Lung (tissue), 12 donors: ENCODE results near the gene HSBP1L1. TPM values are rescaled to one million over a fixed set of nuclear protein-coding genes. Genes with fewer than 3 reads are reported as not detected.
"Not testable (repeated sequence)": the region's sequence is repeated elsewhere in the genome, so short reads cannot be mapped to it uniquely, and the experiment has no call there.

Experiments used
- ATAC-seq: fragments of 200-7000 bp; cut with Tn5 transposase; one replicate; pipeline ENCODE4 v1.9.1; 2020; ENCODE audit warnings: moderate number of reproducible peaks; ENCODE audit not compliant: insufficient read depth, low FRiP score
- DNase-seq, 3 donors: peaks; one replicate each; pipeline ENCODE4 v3.0.0-alpha.2; 2013 to 2017
- H3K27ac ChIP-seq, 2 donors: one replicate each; pipeline ENCODE4 v1.5.1; 2013; ENCODE audit warnings: mild to moderate bottlenecking in 2 of 2, moderate library complexity in 2 of 2, control low read depth in 1 of 2, inconsistent platforms in 1 of 2, low read depth in 1 of 2, low read length in 1 of 2
- H3K27me3 ChIP-seq, 3 donors: one replicate each; pipeline ENCODE4 v1.5.1; 2013; ENCODE audit warnings: low read length in 2 of 3; ENCODE audit not compliant: control insufficient read depth in 3 of 3, insufficient read depth in 3 of 3
- H3K36me3 ChIP-seq, 4 donors: one replicate each; pipeline ENCODE4 v1.5.1; 2013; ENCODE audit warnings: low read length in 4 of 4, mild to moderate bottlenecking in 1 of 4, moderate library complexity in 1 of 4; ENCODE audit not compliant: control insufficient read depth in 4 of 4, insufficient read depth in 4 of 4
- H3K4me1 ChIP-seq, 5 donors: one replicate each; pipeline ENCODE4 v1.5.1; 2013; ENCODE audit warnings: low read length in 5 of 5, mild to moderate bottlenecking in 2 of 5, moderate library complexity in 1 of 5; ENCODE audit not compliant: control insufficient read depth in 5 of 5, insufficient read depth in 5 of 5
- H3K4me3 ChIP-seq: one replicate; pipeline ENCODE4 v1.5.1; 2013; ENCODE audit warnings: mild to moderate bottlenecking, control low read depth, moderate library complexity
- H3K9ac ChIP-seq, 2 donors: one replicate each; pipeline ENCODE4 v1.5.1; 2013; ENCODE audit warnings: low read length in 2 of 2, control low read depth in 1 of 2; ENCODE audit not compliant: insufficient read depth in 1 of 2
- H3K9me3 ChIP-seq, 4 donors: one replicate each; pipeline ENCODE4 v1.5.1; 2013; ENCODE audit warnings: low read length in 3 of 4, mild to moderate bottlenecking in 1 of 4, moderate library complexity in 1 of 4; ENCODE audit not compliant: control insufficient read depth in 4 of 4, insufficient read depth in 3 of 4
- WGBS, 2 donors: extraction: QIAGEN DNeasy Blood & Tissue Kit; methylation state at CpG; one replicate each; pipeline ENCODE4 v1.1.7; 2013; 5-methylcytosine and 5-hydroxymethylcytosine counted together
- polyA plus RNA-seq, 2 donors: library from polyadenylated mRNA; stranded (reverse); fragments of 200-250 nt; gene quantifications; one replicate each; pipeline ENCODE4 v1.2.1, GENCODE V29; 2013
- total RNA-seq, 2 donors: library from RNA; depleted of rRNA in 1 of 2; stranded (reverse); fragments of >200 nt in 1 of 2; gene quantifications; one replicate each; pipeline ENCODE4 v1.2.1, GENCODE V29; 2014 to 2021
- TF ChIP-seq, protein P1 (sequence below): IDR thresholded peaks from 2 replicates; pipeline ENCODE4 v1.5.1; 2012; ENCODE audit warnings: mild to moderate bottlenecking; ENCODE audit errors: control extremely low read depth, extremely low read depth
- donor health status: control.
- donor health status: control.
- donor health status: Bipolar disorder and iron deficiency.
- donor health status: healthy.
- donor health status: DM: yes; HTN: yes; CAD: no.

Gene HSBP1L1
- total and polyA plus RNA-seq, 4 donors = 23.2 to 80.9 (median 34.3) TPM

DNA sequence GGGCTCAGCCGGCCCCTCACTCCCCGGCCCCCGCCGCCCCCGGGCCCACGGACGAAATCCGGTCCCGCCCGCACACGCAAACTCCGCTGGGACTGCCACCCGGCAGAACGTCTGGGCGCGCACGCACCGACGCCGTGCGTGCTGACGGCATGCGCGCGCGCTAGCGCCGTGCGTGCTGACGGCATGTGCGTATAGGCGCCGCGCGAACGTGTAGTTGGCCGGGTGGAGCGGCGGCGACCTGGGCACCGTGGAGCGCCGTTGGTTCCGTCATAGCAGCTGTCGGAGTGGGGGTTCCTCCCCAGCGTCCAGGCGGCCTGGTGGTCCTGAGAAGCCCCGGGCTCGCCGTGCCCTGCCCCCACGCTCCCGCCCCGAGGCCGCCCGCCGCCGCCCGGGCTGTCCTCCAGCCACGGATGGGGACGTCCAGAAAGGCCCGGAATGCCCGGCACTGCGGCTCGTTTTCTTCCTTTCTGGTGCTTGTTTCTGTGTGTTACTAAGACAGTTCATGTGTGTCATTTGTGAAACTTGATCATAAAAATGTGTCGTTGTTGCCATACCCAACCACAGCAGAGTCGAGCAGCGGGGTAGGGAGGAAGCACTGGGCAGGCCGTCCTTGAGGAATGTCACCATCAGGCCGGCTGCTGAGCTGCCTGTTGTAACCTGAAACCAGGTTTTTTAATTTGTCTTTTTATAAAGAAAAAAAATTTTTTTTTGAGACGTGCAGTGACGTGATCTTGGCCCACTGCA lies 24.2 kb downstream of the HSBP1L1 start, which contains the start of gene TXNL4A:
Gene TXNL4A (minus strand): TSS at position 113 of the 744 bp plus-strand sequence. CDS start 171 bp downstream, outside the sequence.
- TF ChIP-seq, protein P1, sequence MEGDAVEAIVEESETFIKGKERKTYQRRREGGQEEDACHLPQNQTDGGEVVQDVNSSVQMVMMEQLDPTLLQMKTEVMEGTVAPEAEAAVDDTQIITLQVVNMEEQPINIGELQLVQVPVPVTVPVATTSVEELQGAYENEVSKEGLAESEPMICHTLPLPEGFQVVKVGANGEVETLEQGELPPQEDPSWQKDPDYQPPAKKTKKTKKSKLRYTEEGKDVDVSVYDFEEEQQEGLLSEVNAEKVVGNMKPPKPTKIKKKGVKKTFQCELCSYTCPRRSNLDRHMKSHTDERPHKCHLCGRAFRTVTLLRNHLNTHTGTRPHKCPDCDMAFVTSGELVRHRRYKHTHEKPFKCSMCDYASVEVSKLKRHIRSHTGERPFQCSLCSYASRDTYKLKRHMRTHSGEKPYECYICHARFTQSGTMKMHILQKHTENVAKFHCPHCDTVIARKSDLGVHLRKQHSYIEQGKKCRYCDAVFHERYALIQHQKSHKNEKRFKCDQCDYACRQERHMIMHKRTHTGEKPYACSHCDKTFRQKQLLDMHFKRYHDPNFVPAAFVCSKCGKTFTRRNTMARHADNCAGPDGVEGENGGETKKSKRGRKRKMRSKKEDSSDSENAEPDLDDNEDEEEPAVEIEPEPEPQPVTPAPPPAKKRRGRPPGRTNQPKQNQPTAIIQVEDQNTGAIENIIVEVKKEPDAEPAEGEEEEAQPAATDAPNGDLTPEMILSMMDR = no peak
- Histone ChIP-seq H3K4me3 (peak within 1 kb of the TSS; percentile 80), H3K9ac (peak within 1 kb of the TSS; percentile 88 to 92), H3K27me3 (no peaks in the 10 kb centered on the region), H3K27ac (peak within 1 kb of the TSS; percentile 90 to 97), H3K36me3 (peaks cover 2 to 5% (median 3%) of the 10 kb centered on the region in 4 donors), H3K4me1 (peaks cover 0 to 20% (median 8%) of the 10 kb centered on the region in 5 donors), H3K9me3 (no peaks in the 10 kb centered on the region)
- 0% methylated on average over 61 to 71 of the region's 71 CpGs for WGBS, 2 donors
- DNase-seq (peak; percentile 85 to 94 (median 89)), ATAC-seq (peak; percentile 98)

GRCh38 chr18:79989195-79989497 lies 24.7 kb downstream of the HSBP1L1 start:
- DNase-seq (no peak), ATAC-seq (no peak)
- TF ChIP-seq, protein P1 = no peak
- Histone ChIP-seq H3K4me1 (peaks cover 0 to 20% (median 8%) of the 10 kb centered on the region in 5 donors), H3K9ac (peak overlapping the region; percentile 88 to 92), H3K27ac (peak overlapping the region; percentile 90 to 97), H3K4me3 (peak overlapping the region; percentile 80), H3K27me3 (no peaks in the 10 kb centered on the region), H3K36me3 (peaks cover 0 to 2% (median 2%) of the 10 kb centered on the region in 4 donors), H3K9me3 (no peaks in the 10 kb centered on the region)
- 50 to 55% methylated on average over 14 of the region's 14 CpGs for WGBS, 2 donors

GRCh38 chr18:79991494-79991893 lies 27.1 kb downstream of the HSBP1L1 start:
- Histone ChIP-seq H3K36me3 (no peaks in the 10 kb centered on the region), H3K9ac (no peak overlapping the region), H3K4me1 (peaks cover 0 to 18% (median 6%) of the 10 kb centered on the region in 5 donors), H3K27ac (no peak overlapping the region), H3K4me3 (no peak overlapping the region), H3K27me3 (no peaks in the 10 kb centered on the region), H3K9me3 (no peaks in the 10 kb centered on the region)
- TF ChIP-seq, protein P1 = no peak
- 85 to 92% methylated on average over 2 of the region's 2 CpGs for WGBS, 2 donors
- no peak for DNase-seq
- no peak for ATAC-seq

DNA sequence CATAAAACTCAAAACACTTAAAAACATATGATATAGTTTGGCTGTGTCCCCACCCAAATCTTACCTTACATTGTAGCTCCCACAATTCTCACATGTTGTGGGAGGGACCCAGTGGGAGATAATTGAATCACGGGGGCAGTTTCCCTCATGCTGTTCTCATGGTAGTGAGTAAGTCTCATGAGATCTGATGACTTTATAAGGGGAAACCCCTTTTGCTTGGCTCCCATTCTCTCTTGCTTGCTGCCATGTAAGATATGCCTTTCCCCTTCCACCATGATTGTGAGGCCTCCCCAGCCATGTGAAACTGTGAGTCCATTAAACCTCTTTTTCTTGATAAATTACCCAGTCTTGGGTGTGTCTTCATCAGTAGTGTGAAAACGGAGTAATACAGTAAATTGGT lies 35.3 kb downstream of the HSBP1L1 start:
- H3K9ac ChIP-seq, H3K4me3 ChIP-seq, H3K36me3 ChIP-seq, H3K27ac ChIP-seq, ATAC-seq, DNase-seq, H3K4me1 ChIP-seq, H3K27me3 ChIP-seq: not testable (repeated sequence)
- WGBS, 2 donors = 91 to 94% methylated on average over 2 of the region's 2 CpGs
- H3K9me3 ChIP-seq = peaks cover 0 to 12% (median 5%) of the 10 kb centered on the region in 4 donors
